ENCODE data around the gene FLT4.
"Not testable (repeated sequence)": the region's sequence is repeated elsewhere in the genome, so short reads cannot be mapped to it uniquely, and the experiment has no call there.

Gene FLT4

DNA sequence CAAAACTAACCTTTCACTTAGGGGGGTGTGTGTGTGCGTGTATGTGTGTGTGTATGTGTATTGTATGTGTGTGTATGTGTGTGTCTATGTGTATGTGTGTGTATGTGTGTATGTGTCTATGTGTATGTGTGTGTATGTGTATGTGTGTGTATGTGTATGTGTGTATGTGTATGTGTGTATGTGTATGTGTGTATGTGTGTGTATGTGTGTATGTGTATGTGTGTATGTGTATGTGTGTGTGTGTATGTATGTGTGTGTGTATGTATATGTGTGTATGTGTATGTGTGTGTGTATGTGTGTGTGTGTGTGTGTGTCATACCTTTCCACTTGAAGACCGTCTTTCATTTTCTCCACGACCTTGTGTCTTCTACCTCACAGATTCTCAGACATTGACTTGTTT, 20.8 kb upstream of the FLT4 start:
- no peak for DNase-seq (ENCODE audit: low read depth)

- no peak for DNase-seq (ENCODE audit: low read depth)
Measured at GRCh38 chr5:180669661-180670060, 20.3 kb upstream of the FLT4 start.

GRCh38 chr5:180668835-180669596, 19.6 kb upstream of the FLT4 start:
- no peak for DNase-seq (ENCODE audit: low read depth)

DNA sequence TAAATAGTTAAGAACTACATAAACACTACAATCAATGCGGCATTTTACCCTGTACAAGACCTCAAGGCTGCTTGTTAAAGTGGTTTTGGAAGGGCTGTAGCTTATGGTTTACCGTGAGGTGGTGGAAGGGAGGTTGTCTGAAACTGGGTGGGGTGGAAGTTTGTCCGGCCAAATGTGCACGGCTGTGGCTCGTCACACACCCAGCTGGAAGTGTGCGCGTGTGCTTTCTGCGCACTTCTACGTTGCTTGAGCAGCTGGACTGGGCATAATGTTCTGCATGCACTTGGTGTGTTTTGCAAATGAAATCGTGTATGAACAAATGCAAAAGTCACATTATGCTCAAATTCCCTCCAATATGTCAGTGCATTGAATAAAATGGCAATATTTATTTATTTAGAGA, 17.4 kb upstream of the FLT4 start:
- no peak for DNase-seq (ENCODE audit: low read depth)

DNA sequence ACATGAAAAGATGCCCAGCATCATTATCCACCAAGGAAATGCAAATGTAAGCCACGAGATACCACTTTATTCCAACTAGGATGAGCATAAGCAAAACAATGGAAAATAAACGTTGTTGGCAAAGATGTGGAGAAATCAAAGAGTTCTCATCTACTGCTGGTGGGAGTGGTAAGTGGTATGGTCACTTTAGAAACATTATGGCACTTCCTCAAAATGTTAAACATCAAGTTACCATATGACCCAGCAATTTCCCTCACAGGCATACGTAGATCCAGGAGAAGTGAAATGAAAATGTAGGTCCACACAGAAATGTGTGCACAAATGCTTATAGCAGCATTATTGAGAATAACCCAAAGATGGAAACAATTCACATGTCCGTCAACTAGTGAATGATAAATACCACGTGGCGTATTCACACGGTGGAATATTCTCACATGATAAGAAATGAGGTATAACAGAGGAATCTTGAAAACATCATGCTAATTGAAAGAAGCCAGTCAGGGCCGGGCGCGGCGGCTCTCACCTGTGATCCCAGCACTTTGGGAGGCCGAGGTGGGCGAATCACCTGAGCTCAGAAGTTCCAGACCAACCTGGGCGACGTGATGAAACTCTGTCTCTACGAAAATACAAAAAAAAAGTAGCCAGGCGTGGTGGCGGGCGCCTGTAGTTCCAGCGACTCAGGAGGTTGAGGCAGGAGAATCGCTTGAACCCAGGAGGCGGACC, 16.4 kb upstream of the FLT4 start:
- DNase-seq (ENCODE audit: low read depth): no peak

DNA sequence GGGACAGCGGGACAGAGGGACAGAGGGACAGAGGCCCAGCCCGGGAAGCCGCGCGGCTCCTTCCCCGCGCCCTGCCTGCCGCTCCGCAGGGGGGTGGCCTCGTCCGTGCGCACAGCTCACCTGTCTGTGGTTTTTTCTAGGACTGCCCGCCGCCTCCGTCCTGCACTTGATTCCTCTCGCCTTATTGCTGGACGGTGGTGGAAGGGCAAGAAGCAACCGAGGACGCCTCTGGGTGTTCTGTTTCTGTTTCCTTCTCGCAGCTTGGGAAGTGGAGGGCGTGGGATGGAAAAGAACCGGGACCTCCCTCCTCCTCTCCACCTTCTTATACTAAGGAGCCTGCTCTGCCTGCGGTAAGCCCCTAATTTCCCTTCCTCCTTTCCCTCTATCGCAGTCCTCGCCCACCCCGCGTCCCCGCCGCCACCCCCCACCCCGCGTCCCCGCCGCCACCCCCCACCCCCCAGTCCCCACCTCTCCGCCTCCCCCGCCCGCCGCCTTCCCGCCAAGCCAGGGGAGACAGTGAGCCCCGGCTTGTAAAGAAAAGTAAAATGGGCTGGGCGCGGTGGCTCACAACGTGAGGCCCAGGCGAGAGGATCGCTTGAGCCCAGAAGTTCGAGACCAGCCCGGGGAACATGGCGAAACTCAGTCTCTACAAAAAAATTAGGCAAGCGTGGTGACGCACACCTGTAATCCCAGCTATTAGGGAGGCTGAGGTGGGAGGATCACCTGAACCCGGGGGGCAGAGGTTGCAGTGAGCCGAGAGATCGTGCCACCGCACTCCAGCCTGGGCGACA, 9.6 kb upstream of the FLT4 start:
- no peak for DNase-seq (ENCODE audit: low read depth)

DNA sequence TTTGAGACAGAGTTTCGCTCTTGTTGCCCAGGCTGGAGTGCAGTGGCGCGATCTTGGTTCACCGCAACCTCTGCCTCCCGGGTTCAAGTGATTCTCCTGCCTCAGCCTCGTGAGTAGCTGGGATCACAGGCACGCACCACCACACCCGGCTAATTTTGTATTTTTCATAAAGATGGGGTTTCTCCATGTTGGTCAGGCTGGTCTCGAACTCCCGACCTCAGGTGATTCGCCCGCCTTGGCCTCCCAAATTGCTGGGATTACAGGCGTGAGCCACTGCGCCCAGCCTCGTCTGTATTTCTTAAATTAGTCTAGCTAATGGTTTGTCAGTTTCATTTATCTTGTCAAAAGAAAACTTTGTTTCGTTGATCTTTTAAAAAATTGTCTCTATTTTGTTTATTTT, 5.8 kb upstream of the FLT4 start:
- not testable (repeated sequence) for DNase-seq (ENCODE audit: low read depth)

- no peak for DNase-seq (ENCODE audit: low read depth)
Measured at GRCh38 chr5:180652771-180653170, 3.4 kb upstream of the FLT4 start.

DNA sequence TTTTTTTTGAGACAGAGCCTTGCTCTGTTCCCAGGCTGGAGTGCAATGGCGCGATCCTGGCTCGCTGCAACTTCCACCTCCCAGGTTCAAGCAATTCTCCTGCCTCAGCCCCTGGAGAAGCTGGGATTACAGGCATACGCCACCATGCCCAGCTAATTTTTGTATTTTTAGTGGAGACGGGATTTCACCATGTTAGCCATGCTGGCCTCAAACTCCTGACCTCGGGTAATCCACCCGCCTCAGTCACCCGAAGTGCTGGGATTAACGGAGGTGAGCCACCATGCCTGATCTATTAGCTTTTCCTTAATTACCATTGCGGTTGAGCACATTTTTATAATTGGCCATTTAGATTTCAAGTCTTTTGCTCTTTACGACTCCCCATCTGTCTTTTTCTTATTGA, 2.9 kb upstream of the FLT4 start:
- no peak for DNase-seq (ENCODE audit: low read depth)

DNA sequence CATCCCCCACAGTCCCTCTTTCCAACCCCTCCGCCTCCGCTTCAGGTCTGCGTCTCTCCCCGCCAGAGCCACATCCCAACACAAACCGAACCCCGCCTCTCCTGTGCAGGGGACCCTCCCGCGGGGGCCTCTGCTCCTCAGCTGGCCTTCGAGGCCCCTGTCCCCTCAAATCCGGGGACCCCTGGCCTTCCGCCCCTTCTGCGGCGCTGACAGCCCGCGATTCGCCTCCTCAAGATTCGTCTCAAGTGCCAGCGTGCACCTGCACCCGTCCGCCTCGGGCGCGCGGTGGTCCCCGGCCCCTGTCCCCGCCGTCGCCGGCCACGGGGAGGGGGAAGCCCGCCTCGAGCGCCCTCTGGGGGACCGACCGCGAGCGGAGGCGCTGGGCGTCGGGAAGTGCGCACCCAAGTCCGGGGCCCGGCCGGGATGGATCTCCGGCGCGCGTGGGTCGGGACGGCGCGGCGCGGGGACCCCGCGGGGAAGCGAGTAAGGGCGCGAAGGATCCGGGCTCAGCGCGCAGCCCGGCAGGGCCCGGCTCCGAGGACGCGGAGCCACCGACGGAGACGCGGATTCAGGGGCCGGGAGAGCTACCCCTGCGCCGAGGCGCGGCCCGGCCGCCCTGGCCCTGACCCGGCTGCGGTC, 623 bp downstream of the FLT4 start:
- no peak for DNase-seq (ENCODE audit: low read depth)

DNA sequence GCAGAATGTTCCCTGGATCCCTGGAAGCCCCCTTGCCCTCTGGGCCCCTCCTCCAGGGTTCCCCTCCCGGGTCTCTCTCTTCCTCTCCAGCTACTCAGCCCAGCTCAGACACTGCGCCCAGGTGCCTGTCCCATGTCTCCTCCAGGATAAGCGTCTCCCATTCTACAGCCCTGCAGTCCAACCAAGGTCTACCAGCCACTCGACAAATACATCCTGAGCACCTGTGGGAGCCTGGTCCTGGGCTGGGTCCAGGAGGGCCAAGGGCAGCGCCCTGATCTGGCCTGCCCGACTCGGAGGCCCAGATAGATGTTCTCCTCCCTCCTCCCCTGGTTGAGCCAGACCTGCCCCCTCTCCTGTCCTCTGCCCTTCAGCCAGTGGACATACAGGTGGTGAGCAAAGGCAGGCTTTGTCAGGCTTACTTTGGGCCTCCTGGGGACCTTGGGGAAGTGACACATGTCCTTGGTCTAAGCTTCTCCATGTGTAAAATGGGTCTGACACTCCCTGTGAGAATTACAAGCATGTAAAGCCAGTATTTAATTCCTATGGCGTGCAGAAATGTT, 1.4 kb downstream of the FLT4 start:
- DNase-seq (ENCODE audit: low read depth): no peak

DNA sequence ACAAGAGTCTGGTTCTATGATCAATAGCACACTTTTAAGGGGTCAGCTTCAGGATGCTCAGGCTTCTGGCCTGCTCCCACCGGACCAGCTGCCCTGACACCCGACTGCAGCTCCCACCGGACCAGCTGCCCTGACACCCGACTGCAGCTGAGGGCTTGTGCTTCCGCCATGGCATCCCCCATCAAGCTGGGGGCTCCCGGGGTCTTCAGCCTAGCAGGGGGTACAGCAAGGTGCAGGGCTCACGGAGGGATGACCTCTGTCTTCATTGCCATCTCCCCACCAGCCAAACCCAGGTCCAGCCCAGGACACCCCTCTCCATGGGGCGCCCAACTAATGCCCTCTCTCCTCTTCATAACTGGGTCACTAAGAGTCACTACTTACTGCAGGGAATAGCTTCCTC, 1.9 kb downstream of the FLT4 start:
- no peak for DNase-seq (ENCODE audit: low read depth)

- no peak for DNase-seq (ENCODE audit: low read depth)
Measured at GRCh38 chr5:180646963-180647305, 2.5 kb downstream of the FLT4 start.

DNA sequence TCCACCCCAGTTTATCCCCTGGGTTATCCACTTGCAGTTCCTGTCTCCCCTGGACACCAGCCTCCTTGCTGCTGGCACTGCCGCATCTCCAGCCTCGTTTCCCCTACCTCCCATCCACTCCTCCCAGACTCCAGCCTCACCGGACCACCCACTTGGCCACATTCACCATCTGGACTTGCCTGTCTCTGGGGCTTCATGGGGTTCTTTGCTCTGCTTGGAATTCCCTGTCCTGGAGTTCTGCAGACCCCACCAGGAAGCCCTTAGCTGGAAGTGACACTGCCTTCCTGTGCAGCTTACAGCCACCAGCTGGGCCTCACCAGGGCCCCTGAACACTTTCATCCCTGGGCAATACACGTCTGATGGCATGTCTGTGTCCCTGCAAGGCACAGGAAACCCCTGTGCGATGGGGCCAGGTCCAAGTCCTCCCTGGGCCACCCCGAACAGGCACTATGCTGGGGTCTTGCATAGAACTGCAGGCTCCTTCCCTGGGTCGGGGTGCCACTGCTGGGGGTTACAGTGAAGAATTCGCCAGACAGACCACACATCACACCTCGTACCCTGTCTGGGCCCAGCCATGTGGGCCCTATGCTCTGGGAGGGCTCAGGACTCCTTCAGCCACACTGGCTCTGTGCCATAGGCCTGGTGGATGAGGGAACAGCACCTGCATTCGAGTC, 3.0 kb downstream of the FLT4 start:
- no peak for DNase-seq (ENCODE audit: low read depth)

DNA sequence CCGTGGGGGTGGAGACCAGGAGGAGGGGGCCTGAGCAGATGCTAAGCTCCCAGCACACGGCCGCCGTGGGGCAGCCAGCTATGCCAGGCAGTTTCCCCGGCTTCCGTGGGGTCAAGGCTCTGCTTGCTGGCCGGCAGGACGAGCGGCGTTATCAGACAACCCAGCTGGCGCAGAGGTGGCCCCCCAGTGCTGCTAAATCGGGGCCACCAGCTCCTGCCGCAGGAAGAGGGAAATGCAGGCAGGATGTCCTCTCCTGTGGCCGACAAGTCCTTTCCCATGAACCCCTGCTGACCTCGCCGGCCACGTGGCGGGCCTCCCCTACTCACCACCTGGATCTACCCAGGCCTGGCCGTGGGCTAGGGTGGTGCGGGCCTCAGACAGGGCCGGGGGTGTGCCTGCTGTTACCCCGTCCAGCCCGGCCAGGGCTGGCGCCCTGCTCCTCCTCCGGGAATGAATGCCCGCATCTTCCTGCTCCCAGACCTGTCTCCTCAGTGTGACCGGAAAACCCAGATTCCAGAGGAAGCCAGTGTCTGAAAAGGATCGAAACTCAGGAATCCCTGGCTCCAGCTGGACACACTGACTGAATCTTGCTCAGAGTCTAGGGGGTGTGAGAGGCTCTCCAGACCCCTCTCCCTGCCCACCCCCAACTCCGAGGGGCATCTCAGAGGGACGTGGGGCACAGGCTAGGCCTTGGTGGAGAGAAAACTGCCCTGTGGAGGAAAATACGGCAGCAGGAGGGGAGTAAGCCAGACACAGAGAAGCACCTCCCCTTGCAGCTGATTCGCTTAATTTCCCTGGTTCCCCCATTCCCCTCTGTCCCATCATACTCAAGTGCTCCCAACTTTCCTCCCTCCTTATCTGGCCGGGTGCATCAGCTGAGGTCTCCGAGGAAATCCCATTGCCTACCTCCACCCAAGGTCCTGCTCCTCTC, 3.9 kb downstream of the FLT4 start:
- DNase-seq (ENCODE audit: low read depth): no peak

DNA sequence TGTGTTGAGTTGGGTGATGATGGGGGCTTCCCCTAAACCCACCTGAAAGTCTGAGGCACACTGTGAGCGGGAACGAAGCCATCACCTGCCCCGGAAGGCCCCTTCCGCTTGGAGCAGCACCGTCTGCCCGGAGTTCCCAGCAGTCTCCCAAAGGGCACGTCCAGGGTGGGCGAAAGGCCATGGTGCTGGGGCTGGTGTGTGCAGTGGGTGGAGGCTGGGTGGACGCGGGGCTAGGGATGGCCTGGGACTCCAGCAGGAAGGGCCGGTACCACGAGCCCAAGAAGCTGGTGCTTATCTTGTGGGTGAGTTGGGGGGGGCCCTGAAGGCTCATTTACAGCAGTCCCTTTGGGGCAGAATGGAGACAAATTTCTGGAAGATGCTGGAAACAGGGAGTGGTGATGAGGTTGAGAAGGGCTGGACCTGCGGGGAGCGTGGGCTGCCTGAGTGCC, 4.6 kb downstream of the FLT4 start:
- DNase-seq (ENCODE audit: low read depth): no peak

GRCh38 chr5:180644129-180644824, 5.1 kb downstream of the FLT4 start:
- DNase-seq (ENCODE audit: low read depth): no peak

GRCh38 chr5:180643191-180643851, 6.1 kb downstream of the FLT4 start:
- no peak for DNase-seq (ENCODE audit: low read depth)

GRCh38 chr5:180642779-180643178, 6.6 kb downstream of the FLT4 start:
- no peak for DNase-seq (ENCODE audit: low read depth)
